Cortex of kidney (tissue), 1 donor: Measurements from ENCODE around the gene PEBP1.

ENCODE experiments used
- DNase-seq: peaks from one replicate; lab custom pipeline; 2025; lab: John Stamatoyannopoulos, UW

Gene PEBP1

DNA sequence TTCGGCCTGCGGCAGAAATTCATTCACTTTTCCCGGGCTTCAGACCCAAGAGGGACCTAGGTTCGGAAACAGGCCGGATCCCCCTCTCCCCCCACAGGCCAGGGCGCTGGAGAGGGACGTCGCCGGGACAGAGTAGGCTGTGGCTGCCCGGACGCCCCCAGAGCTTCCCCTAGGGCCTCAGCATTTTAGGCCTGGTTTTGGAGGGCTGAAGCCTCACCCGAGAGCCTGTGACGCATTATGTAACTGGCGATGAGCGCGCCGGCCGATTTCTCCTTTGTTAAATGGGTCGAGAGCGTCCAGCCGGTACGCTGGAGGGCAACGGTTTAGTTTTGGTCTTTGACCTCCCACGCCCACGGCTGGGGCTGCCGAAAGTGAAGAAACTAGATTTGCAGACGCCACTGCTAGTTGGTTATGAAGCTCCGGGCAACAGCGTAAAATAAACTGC lies 657 bp downstream of the PEBP1 start:
- no peak for DNase-seq

DNA sequence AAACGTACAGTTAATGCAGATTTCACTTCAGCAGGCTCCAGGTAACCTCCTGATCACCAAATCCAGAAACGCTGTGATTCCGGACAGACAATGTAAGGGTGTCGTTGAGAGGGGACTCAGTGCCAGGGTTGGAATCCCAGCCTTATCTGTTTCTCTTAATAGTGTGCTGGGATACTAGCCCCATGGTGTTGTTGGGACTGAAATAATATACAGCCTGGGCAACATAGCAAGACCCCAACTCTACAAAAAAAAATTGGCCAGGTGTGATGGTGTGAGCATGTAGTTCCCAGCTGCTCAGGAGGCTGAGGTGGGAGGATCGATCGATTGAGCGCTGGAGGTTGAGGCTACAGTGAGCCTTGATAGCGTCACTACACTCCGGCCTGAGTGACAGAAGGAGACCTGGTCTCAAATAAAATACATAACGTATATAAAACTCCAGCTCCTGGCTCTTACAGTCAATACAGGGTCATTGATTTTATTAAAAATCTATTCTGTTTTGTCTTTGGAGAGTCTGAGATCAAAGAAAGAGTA lies 1.3 kb downstream of the PEBP1 start:
- DNase-seq, result no peak

DNA sequence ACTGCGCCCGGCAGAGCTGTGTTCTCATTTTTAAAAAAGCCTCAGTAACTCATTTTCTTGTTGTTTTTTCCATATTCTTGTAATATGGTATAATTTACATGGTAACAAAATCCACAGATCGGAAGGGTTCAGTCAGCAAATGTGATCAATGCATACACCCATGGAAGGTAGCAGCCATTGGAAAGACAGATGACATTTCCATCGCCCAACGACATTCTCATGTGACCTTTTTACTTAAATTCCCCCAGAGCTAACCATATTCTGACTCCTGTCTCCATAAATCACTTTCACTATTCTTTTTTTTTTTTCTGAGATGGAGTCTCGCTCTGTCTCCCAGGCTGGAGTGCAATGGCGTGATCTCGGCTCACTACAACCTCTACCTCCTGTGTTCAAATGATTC lies 4.9 kb downstream of the PEBP1 start:
- no peak for DNase-seq

GRCh38 chr12:118144499-118144898 lies 8.6 kb downstream of the PEBP1 start:
- DNase-seq, result no peak

GRCh38 chr12:118145113-118145797 lies 9.3 kb downstream of the PEBP1 start:
- no peak for DNase-seq

GRCh38 chr12:118145798-118146156 lies 9.9 kb downstream of the PEBP1 start:
- no peak for DNase-seq

GRCh38 chr12:118148287-118148686 lies 12.4 kb downstream of the PEBP1 start:
- no peak for DNase-seq

DNA sequence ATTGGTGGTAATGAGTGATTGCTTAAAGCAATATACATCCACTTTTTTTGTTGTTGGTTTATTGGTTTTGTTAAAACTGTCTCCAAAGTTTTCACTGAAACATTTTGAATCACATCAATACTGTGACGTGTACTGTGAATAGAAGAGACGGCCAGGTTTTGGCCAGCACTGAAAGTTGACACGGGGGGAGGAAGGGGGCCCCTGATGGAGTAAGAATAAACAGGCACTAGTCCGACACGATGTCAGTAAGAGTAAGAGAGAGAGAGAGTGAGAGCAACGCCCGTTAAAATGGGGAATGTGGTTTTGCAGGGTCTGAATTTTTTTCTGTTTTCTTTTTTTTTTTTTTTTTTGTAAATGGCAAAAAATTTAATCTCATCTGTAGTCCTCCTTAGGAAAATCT lies 14.7 kb downstream of the PEBP1 start:
- no peak for DNase-seq

DNA sequence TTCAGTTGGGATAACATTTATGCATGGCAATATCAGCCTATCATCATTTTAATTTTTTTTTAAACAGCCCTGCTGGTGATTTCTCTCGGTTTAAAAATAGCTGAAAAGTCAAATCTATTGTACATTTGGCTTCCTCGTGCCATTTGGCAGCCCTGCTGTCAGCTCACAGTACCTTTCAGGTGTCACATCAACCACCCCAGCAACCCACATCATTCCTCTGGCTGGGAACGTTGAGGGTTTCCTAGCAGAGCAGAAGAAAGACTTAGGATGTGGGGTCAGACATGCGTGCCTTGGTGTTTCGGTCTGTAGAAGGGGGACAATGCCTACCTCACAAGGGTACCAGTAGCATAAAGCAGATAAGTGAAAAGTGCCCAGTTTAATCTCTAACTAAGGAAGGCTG lies 15.8 kb downstream of the PEBP1 start:
- DNase-seq, result no peak

GRCh38 chr12:118160536-118160935 lies 24.6 kb downstream of the PEBP1 start:
- no peak for DNase-seq

GRCh38 chr12:118164798-118165486 lies 29.0 kb downstream of the PEBP1 start:
- no peak for DNase-seq

- DNase-seq, result no peak
Measured at GRCh38 chr12:118166946-118167345, 31.0 kb downstream of the PEBP1 start.

GRCh38 chr12:118175823-118176447 lies 40.0 kb downstream of the PEBP1 start:
- DNase-seq, result no peak

DNA sequence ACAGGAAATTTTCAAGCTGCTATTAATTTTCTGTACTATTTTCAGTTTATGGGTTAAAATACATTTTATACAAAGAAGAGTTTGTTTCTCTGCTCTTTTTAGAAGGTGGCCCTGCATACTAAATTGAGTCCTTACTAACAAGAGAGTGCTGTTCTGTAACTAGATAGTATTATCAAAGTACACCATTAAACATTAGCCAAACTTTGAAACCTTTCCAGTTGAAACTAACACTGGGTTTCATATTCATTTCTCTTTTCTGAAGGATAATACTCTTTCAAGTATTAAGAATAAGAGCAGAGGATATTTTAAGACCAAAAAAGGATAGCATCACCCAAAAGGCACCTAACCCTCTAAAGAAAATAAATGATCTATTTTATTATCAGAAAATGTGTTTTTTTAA lies 47.2 kb downstream of the PEBP1 start:
- DNase-seq, result no peak

DNA sequence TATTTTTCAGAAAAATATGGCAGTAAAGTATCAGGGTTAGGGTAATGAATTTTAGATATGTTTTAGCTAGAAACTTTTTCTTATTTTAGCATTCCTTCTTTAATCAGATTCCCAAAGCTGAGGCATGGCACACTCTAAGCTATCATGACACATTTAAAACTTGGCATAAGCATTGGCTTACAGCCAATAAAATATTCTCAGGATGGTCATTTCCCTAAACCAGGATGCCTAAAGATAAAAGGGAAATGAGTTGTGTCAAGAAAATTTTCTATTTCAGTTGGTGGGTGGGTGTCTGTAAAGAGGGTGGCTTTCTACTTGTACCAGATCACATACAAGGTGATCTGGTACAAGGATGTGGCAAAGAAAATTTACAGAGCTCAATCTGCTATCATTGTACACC lies 47.8 kb downstream of the PEBP1 start:
- DNase-seq, result no peak

DNA sequence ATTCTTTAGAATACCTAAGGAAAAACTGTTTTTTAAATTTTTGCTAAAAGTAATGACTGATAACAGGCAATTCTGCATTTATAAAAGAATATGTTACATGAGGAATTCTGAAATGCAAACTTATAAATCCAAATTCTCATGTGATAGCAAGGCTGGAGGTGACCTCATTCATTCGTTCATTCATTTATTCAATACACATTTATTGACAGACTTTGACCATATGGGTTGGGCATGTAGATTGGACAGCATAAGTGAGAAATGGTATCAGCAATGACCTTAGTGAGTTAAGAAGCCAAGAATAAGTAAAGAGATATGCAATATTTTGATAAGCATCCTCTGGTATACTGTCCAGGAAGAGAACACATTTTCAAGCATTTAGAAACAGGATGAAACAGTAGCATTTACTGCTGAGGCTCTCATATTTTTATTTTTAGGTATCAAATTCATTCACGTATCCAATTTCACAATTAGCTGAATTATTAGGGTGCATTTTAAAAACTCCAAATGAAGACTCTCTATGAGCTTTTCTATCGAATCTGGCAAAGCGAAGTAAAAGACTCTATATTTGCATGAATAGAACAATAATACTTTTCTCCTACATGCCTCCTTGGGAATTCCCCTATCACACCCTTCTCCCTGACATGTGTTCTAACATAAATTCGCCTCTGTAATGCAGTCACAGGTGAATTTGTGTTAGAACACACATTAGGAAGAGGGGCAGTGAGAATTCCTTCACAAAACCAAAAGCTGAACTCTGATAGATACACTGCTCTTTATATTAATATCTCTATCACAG lies 49.9 kb downstream of the PEBP1 start:
- no peak for DNase-seq

- DNase-seq, result no peak
Measured at GRCh38 chr12:118187751-118188435, 52.0 kb downstream of the PEBP1 start.

DNA sequence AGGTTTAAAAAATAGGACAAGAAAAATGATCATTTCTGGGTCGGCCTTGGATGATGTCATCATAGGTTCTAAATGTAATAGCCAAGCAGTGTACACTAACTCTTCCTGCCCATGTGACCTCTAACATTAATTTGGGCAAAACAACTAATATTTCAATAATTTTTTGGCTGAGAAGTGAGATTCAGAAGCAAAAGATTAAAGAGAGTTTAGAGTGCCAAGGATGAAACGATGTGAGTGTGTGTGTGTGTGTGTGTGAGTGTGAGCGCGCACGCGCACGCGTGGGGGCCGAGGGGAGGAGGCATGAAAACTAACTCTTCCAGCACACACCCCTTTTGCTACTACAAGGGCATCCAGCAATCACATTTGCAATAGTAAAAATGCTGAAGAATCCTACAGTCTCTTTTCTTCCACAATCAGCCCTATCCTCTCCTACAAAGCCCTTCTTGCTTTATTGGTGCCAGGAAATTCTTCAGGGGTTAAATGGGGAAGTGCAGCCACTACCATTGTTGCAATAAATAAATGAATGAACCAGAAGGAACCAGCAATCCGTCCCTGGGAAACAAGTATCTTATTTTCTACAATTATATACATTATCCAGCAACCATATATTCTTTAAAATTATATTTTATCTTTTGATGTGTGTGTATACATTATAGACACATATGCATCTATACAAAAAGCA lies 52.9 kb downstream of the PEBP1 start:
- no peak for DNase-seq

- DNase-seq, result no peak
Measured at GRCh38 chr12:118189741-118190191, 53.8 kb downstream of the PEBP1 start.

DNA sequence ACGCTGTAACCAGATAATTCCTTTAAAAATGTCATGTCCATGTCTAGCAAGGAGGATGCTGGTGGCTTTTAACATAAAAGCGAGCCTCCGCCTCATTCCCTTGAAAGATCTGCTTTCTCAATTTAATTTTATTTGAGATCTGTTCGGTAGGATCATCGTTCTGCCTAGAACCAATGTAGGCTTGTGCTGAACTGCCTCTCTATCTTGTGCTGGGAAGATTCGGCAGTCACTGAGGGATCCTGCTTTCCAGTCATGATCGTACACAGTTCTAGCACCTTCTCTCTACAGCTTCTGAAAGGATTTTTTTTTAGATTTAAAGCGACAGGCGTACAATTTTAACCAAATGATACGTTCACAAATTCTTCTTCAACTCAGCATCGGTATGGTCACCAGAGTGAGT lies 54.3 kb downstream of the PEBP1 start:
- DNase-seq, result no peak

GRCh38 chr12:118193477-118193876 lies 57.6 kb downstream of the PEBP1 start:
- no peak for DNase-seq
